ENCODE measurements around the gene PDE4D.
"Not testable (repeated sequence)": the region's sequence is repeated elsewhere in the genome, so short reads cannot be mapped to it uniquely, and the experiment has no call there.

Gene PDE4D

GRCh38 chr5:59799668-59800346 is 93.7 kb downstream of the PDE4D start:
- peak; percentile 54 for DNase-seq (ENCODE audit: low spot score)

- DNase-seq (ENCODE audit: low spot score), result no peak
Measured at GRCh38 chr5:59798862-59799667, 94.5 kb downstream of the PDE4D start.

DNA sequence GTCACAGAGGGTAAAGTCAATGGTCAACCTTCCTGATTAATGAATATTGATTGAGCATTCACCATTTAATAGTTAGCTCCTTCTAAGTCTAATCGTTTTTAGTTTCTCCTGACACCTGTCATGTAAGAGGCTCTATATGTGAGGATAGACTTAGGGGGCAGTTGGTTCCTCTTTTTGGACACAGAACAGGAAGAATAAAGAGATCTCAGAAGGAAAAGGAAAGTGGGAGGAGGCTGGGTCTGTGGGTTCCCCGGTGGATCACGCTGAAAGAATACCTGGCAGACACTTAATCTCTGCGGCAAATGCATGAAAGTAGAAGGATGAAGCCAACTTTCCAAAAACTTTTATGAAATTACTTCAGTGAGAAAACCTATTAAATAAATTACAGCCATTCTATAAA is 98.4 kb downstream of the PDE4D start:
- no peak for DNase-seq (ENCODE audit: low spot score)

- DNase-seq (ENCODE audit: low spot score), result no peak
Measured at GRCh38 chr5:59792983-59793585, 100.4 kb downstream of the PDE4D start.

- DNase-seq (ENCODE audit: low spot score), result no peak
Measured at GRCh38 chr5:59791617-59792016, 101.9 kb downstream of the PDE4D start.

DNA sequence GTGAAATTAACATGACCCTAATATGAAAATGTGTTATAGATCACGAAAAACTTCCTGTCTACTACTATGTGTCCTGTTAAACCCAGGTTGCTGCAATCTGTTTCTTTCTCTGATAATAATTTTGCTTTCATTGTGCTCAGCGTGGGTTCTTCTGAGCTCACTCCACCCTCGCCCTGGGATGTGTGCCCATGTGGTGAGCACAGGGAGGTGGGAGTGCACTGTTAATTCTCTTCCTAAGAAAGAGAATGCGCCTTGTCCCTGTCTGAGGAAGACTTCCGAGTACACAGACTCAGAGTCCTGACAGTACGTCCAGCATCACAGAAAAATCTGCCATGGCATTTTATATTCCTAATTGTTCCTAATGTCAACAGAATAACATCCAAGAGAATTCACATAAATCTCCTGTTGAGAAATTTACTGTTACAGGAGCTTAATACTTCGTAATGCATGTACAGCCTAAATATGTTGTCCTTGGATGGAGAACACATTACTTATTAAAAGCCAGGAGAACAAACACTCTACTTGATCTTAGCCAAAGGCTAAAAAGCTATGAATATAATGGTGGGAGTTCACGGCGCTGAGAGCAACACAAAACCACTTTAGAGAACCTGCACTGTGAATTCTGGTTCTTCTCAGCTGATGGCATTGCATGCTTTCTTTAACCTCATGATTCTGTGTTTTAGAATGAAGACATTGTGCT is 102.6 kb downstream of the PDE4D start:
- no peak for DNase-seq (ENCODE audit: low spot score)

DNA sequence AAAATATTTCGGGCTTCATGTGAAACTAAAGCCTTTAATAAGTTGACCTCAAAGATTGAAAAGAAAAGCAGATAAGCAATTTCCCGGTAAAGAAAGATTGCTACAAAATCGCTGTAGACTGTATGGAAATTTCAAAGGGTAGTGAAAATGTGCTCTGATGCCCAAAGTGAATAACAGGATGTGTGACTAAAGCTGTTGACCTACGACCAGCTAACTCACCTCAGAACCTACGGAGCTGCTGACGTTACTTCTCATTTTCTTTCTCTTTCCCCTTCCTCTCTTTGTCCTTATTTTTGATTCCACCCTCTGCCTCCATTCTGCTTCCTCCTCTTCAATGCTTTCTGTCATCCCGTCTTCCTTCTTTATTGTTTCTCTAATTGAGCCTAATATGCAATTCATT is 103.2 kb downstream of the PDE4D start:
- DNase-seq (ENCODE audit: low spot score), result no peak

DNA sequence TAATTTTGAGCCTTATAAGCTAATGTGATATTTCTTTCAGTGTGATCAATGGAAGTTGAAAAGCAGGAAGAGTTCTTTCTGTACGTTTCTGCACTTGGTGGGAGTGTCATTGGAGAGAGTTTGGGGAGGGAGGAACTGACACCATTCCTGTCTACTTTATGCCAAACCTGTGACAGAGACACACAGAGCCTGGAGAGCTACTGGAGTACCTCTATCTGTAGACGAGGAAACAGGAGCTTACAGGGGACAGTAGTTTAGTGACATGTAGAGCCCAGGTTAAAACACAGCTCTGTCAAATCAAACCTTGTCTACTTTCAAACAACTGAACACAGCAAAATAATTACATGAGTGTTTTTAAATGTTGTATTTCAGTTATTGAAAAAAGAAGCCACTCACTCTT is 103.6 kb downstream of the PDE4D start:
- no peak for DNase-seq (ENCODE audit: low spot score)

DNA sequence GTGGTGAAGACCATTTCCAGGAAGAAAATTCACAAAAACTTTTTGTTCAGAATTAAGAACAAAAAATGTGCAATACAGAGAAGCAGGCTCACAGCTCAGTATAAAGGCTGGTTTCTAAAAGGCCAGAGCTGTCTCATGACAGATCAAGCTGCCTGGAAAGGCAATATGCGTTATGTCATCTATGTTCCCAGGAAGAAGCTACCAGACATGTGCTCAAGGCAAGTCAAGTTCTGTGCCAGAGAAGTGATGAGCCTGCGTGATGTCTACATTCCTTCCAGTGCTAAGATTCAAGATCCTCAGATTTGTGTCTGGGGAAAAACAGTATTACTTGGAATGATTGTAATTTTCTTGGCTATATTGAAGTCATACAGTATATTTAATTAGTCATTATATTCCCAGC is 104.3 kb downstream of the PDE4D start:
- peak; percentile 29 for DNase-seq (ENCODE audit: low spot score)

GRCh38 chr5:59786334-59786805 is 107.2 kb downstream of the PDE4D start:
- DNase-seq (ENCODE audit: low spot score), result peak; percentile 51

DNA sequence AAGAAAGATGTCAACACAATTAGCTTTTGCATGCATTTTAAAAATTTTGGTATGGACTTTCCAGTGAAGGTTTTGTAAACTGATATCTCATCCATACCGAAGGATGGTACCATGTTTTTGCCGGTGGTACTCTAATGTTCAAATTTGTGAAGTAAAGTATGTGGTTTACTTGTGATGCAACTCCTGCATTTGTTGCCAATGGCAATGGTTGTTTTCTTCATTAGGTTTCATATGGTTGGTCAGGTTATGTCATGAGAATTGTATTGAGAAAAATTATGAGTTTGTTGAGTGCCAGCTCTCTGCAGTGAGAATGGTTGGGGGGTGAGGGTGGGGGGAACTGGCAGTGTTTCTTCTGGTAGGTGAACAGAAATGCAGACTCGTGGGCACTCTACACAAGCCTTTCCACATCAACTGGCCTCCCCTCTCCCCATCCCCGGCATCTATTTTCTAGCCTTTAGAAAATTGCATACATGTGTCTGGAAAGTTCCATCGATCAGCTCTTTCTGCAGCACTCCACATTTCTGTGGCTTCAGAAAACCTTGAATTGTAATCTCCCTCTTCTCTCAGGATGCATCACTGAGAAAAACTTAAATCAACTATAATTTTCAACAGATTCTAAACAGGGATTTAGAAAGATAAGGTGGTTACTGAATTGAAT is 107.7 kb downstream of the PDE4D start:
- DNase-seq (ENCODE audit: low spot score), result no peak

GRCh38 chr5:59784708-59785107 is 108.8 kb downstream of the PDE4D start:
- DNase-seq (ENCODE audit: low spot score), result not testable (repeated sequence)

GRCh38 chr5:59783264-59783663 is 110.3 kb downstream of the PDE4D start:
- no peak for DNase-seq (ENCODE audit: low spot score)

- no peak for DNase-seq (ENCODE audit: low spot score)
Measured at GRCh38 chr5:59782856-59783255, 110.7 kb downstream of the PDE4D start.

DNA sequence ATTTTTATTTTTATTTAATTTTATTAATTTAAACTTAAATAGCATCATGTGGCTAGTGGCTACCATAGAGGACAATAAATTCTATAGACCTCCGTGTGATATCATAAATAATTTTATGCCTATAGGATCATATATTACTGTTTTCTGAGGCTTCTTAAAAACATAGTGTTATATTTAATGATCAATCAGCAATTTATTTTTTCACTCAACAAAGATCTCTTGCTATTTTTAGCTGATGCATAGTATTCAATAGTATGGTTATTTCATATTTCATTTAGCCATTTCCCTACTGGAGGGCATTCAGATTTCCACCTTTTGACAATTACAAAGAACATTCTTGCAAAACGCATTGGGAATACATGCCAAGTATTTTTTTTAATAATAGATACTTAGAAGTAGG is 114.1 kb downstream of the PDE4D start:
- no peak for DNase-seq (ENCODE audit: low spot score)

GRCh38 chr5:59777028-59777427 is 116.5 kb downstream of the PDE4D start:
- DNase-seq (ENCODE audit: low spot score), result no peak

DNA sequence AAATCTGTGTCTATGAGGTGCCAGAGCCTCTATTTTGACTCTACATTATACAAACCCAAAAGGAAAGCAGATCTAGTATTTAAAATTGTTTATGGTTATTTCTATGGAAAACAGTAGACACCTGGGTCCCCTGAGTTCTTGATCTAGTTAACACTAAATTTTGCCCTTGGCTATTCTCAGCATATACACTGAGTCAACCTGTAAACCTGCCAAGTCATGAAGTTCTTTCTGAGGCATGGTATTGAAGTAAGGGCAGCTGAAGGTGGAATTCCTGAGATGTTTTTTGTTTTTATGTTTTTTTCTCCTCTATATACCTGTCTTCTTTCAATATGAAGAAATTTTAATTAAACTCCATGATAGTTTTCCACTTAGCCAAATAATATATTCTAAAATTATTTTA is 120.2 kb downstream of the PDE4D start:
- DNase-seq (ENCODE audit: low spot score), result no peak

- no peak for DNase-seq (ENCODE audit: low spot score)
Measured at GRCh38 chr5:59772757-59773156, 120.8 kb downstream of the PDE4D start.

GRCh38 chr5:59772206-59772605 is 121.3 kb downstream of the PDE4D start:
- no peak for DNase-seq (ENCODE audit: low spot score)

DNA sequence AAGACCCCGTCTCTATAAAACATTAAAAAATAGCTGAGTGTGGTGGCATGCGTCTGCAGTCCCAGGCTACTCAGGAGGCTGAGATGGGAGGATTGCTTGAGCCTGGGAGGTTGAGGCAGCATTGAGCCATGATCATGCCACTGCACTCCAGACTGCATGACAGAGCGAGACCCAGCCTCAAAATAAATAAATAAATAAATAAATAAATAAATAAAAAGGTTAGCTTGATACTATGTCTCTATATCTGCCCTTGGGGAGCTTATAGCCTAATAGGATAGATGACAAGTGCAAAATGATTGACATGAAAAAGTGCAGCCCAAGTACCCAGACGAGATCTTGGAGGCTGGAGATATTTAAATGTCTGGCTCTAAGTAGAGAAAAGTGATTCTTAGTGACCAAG is 122.6 kb downstream of the PDE4D start:
- no peak for DNase-seq (ENCODE audit: low spot score)

- no peak for DNase-seq (ENCODE audit: low spot score)
Measured at GRCh38 chr5:59769832-59770231, 123.7 kb downstream of the PDE4D start.

DNA sequence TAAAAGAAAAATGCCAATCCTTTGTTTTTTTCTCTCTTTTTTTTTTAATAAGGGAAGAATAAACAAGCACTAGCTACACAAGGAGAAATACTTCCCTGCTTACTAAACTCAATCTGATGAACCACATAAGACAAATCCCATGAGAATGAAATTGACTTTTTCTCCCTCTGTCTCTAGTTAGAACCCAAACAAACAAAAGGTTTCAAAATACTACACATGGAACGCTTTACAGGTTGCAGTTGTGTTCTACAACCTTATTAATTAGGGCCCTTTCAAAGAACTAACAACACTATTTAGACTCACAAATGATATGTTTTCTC is 124.5 kb downstream of the PDE4D start:
- DNase-seq (ENCODE audit: low spot score), result no peak

All from SK-N-DZ (cell line).